ENCODE measurements around the gene S100A4.

Gene S100A4

GRCh38 chr1:153536671-153537375 is 8.8 kb downstream of the S100A4 start:
- peak overlapping the region; percentile 68 for H3K4me3 ChIP-seq (ENCODE audit: low read length)
- DNase-seq (ENCODE audit: low read depth) = peak; percentile 69
- TF ChIP-seq CTCF (IDR thresholded peaks at IDR 0.05; ENCODE audit: insufficient read depth, low read depth, low read length, missing control alignments) = no peak

DNA sequence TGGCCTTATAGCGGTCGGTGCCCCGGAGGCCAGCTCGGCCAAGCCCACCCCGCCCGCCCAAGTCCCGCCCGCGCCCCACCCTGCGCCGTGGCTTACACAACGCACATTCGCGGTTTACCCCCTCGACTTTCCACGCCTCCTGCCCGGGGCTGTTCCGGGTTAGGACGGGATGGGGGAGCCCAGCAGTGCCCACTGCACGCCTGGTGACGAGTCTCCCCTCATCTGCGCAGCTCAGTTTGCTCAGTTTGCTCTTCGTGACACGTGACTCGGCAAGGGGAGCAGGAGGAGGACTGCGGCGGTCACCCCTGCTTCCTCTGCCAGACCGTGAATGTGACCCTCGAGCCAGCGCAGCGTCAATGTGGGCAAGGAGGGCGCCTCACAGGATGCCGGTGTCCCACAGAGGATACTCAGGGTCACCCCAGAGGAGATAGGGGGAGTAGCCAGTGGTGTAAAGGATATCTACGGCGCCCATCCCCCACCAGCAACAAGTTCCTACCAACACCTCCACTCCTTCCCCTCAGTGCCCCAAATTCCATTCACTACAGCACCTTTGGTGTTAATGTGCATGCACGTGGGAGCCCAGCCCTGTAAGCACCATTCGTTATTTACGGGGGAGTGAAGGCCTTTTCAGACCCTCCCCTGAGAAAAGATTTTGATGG is 9.5 kb downstream of the S100A4 start:
- TF ChIP-seq CTCF (IDR thresholded peaks at IDR 0.05; ENCODE audit: insufficient read depth, low read depth, low read length, missing control alignments) = no peak
- peak overlapping the region; percentile 68 for H3K4me3 ChIP-seq (ENCODE audit: low read length)
- peak; percentile 79 for DNase-seq (ENCODE audit: low read depth)

DNA sequence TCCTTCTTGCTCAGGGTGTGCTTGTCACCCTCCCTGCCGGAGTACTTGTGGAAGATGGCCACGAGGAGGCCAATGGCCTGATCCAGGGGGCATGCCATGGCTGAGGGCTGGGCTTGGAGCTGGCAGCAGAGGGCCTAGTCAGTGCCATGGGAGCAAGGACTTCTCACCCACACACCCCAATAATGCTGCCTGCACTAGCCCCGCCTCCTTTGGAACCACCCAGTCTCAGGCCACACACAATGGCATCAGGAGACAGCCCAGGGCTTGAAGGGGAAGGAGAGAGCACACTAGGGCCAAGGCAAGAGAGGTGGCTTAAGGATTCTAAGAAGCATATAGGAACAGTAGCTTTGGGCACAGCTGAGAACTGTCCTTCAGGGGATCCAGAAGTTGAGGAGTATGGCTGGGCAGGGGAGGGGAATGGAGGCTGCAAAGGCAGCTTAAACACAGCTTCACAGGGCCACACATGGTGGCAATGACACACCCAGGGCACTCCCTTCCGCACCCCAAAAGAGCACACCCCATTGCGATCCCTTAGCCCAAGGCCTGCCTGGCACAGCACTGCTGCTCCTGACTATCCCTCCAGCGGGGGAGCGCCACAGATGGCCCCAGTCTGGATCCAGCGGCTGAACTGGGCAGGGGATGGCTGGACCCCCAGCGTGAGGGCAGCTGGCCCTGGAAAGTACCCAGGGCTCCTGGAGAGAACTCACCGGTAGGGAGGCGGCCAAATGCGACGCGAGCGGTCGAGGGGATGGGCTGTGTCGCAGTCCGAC is 10.2 kb downstream of the S100A4 start, which contains the start of gene S100A6:
S100A6 (minus strand) TSS at position 750 of the 770 bp plus-strand sequence; CDS start at position 98, 652 bp downstream.
- DNase-seq (ENCODE audit: low read depth) = peak; percentile 33
- peak; percentile 4 for TF ChIP-seq CTCF (IDR thresholded peaks at IDR 0.05; ENCODE audit: insufficient read depth, low read depth, low read length, missing control alignments)
- peak within 1 kb of the TSS; percentile 68 for H3K4me3 ChIP-seq (ENCODE audit: low read length)

- TF ChIP-seq CTCF (IDR thresholded peaks at IDR 0.05; ENCODE audit: insufficient read depth, low read depth, low read length, missing control alignments) = no peak
- no peak for DNase-seq (ENCODE audit: low read depth)
- peak overlapping the region; percentile 68 for H3K4me3 ChIP-seq (ENCODE audit: low read length)
Measured at GRCh38 chr1:153534925-153535241, 10.7 kb downstream of the S100A4 start.

DNA sequence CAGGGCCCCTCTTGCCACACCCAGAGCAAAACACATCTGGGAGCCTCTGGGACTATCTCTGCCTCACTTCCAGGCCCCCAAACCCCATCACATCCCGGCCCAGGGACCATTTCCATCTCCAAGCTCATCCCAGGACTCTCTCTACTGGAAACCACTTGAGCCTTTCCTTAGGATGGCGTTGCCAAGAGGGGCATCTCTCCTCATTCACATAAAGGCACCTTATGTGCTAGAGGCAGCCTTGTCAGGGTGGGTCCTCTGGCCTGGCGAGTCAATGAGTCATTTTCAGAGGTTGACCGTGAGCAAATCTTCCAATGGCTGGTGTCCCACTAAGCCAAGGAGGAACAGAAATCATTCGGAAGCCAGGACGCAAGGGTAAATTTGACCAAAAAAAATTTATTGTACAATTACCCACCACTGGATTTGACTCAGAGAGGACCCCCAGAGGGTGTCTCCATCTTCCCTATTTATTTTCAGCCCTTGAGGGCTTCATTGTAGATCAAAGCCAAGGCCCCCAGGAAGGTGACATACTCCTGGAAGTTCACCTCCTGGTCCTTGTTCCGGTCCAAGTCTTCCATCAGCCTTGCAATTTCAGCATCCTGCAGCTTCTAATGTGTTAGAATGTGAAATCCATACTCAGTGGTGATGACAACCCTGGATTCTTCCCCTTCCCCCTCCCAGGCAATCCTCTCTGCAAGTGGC is 11.2 kb downstream of the S100A4 start:
- TF ChIP-seq CTCF (IDR thresholded peaks at IDR 0.05; ENCODE audit: insufficient read depth, low read depth, low read length, missing control alignments) = no peak
- peak; percentile 37 for DNase-seq (ENCODE audit: low read depth)
- H3K4me3 ChIP-seq (ENCODE audit: low read length) = peak overlapping the region; percentile 68

- no peak for TF ChIP-seq CTCF (IDR thresholded peaks at IDR 0.05; ENCODE audit: insufficient read depth, low read depth, low read length, missing control alignments)
- peak overlapping the region; percentile 68 for H3K4me3 ChIP-seq (ENCODE audit: low read length)
- peak; percentile 94 for DNase-seq (ENCODE audit: low read depth)
Measured at GRCh38 chr1:153533689-153534201, 11.9 kb downstream of the S100A4 start.

Data from epithelial cell of esophagus (primary cell).